ENCODE data around the gene GAS7.

Gene GAS7

DNA sequence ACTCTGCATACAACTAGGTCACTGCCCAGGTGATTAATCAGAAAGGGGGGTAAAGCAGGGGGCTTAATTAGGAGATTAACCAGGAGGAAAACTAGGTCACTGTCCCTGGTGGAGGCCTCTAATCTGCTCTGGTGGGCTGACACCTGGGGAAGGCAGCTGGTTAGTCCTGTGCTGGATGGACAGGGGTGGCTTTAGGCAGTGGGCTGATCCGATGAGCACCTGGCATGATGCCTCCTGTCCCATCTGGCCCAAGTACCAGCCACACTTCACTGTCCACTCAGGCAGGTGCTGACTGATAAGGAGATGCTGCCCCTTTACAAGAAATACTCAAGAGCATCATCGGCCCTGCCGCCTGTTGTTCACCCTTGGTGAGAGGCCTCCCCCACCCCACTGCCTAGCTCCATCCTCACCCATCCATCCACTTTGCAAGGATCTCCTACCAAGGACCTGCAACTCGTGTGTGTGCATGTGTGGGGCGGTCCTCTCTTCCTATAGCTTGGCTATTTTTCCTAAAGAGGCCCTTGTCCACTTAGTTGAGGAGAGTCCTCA lies 279.5 kb downstream of the GAS7 start:
- TF ChIP-seq, protein P1, sequence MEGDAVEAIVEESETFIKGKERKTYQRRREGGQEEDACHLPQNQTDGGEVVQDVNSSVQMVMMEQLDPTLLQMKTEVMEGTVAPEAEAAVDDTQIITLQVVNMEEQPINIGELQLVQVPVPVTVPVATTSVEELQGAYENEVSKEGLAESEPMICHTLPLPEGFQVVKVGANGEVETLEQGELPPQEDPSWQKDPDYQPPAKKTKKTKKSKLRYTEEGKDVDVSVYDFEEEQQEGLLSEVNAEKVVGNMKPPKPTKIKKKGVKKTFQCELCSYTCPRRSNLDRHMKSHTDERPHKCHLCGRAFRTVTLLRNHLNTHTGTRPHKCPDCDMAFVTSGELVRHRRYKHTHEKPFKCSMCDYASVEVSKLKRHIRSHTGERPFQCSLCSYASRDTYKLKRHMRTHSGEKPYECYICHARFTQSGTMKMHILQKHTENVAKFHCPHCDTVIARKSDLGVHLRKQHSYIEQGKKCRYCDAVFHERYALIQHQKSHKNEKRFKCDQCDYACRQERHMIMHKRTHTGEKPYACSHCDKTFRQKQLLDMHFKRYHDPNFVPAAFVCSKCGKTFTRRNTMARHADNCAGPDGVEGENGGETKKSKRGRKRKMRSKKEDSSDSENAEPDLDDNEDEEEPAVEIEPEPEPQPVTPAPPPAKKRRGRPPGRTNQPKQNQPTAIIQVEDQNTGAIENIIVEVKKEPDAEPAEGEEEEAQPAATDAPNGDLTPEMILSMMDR (conservative IDR thresholded peaks at IDR 0.05; ENCODE audit: low read length): no peak
- H3K4me3 ChIP-seq (ENCODE audit: low read length): no peak overlapping the region
- no peak for DNase-seq (ENCODE audit: low read depth)

GRCh38 chr17:9918352-9918751 lies 280.1 kb downstream of the GAS7 start:
- TF ChIP-seq, protein P1 (conservative IDR thresholded peaks at IDR 0.05; ENCODE audit: low read length): no peak
- H3K4me3 ChIP-seq (ENCODE audit: low read length): no peak overlapping the region
- no peak for DNase-seq (ENCODE audit: low read depth)

DNA sequence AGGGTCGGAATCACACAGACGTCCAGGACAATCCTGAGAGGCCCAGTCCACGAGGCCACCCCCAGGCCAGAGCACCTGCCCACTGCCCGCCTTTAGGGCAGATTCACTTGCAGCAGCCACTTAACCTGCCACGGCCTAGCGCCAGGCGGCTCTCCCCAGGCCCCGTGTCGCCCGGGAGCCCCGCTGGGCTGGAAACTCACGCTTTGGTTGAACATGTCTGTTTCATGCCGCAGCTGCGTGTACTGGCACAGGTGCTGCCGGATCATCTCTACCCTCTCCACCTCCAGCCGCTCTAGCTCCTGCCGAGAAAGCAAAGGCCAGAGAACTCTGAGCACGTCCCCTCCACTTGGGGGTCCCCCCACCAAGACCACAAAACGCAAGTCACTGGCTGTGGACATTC lies 280.6 kb downstream of the GAS7 start:
- DNase-seq (ENCODE audit: low read depth): no peak
- no peak overlapping the region for H3K4me3 ChIP-seq (ENCODE audit: low read length)
- TF ChIP-seq, protein P1 (conservative IDR thresholded peaks at IDR 0.05; ENCODE audit: low read length): no peak

DNA sequence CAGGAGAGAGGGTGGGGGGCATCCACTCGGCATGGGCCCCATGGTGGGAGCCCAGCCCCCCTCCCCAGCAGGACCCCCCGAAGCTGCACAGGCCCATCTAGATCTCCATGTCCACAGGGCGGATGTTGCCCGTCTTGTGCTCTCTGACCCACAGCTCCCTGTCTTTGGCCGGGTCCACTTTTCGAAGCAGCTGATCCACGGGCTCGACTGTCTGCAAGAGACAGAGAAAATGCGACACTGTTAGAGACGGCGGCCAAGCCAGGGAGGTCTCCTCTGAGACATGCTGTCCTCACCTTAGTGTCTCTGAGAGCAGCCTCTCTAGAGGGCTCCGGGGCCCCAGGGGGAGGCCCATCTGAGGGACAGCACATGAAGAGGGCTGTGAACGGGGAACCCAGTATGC lies 281.3 kb downstream of the GAS7 start:
- no peak for DNase-seq (ENCODE audit: low read depth)
- TF ChIP-seq, protein P1 (conservative IDR thresholded peaks at IDR 0.05; ENCODE audit: low read length): no peak

DNA sequence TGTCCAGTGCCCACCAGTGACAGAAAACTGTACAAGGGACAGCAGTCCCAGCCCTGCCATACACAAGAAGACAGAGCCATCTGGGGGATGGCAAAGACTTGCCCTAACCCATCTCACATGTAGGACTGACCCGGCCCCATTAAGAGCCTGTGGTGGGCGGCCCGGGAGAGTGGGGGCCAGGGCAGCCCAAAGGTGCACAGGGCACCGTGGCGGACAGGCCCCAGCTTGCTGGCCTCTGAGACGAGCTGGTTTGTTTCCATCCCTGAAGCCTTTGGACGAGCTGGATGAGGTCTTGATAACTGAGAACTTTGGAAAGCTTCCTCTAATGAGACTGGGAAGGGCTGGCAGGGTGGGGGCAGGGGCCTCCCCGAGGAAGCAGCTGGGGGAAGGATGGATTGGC lies 282.3 kb downstream of the GAS7 start:
- H3K4me3 ChIP-seq (ENCODE audit: low read length): no peak overlapping the region
- DNase-seq (ENCODE audit: low read depth): no peak
- TF ChIP-seq, protein P1 (conservative IDR thresholded peaks at IDR 0.05; ENCODE audit: low read length): no peak

More for the DNA sequence above, 281.3 kb downstream of the GAS7 start:
- H3K4me3 ChIP-seq (ENCODE audit: low read length): no peak overlapping the region

DNA sequence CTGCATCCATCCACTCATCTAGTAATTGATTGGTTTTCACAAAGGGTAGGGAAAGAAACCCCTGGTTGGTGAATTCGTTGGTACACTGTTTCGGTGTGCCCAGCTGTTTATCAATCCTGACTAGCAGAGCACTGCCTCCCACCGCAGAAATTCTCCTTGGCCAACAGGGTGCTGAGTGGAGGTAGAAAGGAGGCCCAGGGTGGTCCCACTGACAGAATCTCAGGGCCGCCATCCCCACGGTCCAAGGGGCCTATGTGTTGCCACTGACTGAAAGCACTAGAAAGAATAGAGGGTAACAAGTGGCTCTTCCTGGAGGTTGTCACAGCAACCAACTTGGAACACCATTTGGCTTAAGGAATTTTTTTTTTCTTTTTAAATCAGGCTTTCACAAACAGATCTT lies 284.9 kb downstream of the GAS7 start:
- TF ChIP-seq, protein P1 (conservative IDR thresholded peaks at IDR 0.05; ENCODE audit: low read length): no peak
- no peak overlapping the region for H3K4me3 ChIP-seq (ENCODE audit: low read length)
- DNase-seq (ENCODE audit: low read depth): no peak

DNA sequence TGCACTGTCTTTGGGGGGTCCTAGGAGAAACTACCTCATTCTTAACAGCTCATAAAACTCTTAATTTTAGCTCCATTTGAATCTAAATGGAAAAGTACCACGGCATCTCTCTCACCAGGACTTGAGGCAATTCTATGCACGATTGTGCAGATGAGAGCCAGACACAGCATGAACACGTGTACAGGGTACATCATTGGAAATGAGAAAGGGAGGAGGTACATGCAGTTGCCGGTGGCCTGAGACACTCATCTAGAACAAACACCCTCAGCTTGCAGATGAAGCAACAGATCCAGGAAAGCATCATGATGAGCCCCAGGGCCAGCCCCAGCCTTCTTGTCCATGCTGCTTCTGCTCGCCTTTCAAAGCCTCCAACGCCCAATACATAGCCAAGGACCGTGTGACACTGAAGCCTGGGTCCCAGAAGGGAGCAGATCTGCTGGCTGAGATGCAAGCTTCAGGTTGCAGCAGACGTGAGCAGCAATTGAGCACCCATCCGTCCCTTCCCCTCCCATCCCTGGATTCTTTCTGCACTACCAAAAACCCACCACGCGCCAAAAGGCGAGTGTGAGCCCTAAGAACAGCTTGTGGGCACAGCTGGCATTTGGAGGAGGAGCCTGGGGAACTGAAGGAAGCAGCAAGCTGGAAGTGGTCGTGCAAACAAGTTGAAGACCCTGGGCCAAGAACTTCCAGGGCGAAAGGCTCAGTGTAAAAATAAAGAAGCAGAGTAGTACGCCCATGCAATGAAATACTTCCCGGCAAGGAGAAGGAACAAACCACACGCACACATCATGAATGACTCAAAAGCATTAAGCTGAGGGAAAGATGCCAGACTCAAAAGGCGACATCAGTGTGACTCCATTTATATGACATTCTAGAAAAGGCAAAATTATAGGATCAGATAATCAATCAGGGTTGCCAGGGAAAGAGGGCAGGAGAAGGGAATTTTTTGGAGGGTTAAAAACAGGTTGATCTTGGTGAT lies 286.0 kb downstream of the GAS7 start:
- TF ChIP-seq, protein P1 (conservative IDR thresholded peaks at IDR 0.05; ENCODE audit: low read length): no peak
- no peak for DNase-seq (ENCODE audit: low read depth)
- no peak overlapping the region for H3K4me3 ChIP-seq (ENCODE audit: low read length)

All from AG10803 (cell line).